Measurements from ENCODE around the gene PIK3R2. TPM values are rescaled to one million over a fixed set of nuclear protein-coding genes. Genes with fewer than 3 reads are reported as not detected.
"Not testable (repeated sequence)": the region's sequence is repeated elsewhere in the genome, so short reads cannot be mapped to it uniquely, and the experiment has no call there.

Gene PIK3R2
- 181 TPM for polyA plus RNA-seq (2012; ENCODE audit: insufficient read depth, insufficient read length, low read depth)

- DNase-seq = peak; percentile 99
- Histone ChIP-seq H3K36me3 (peaks cover 16% of the 10 kb centered on the region), H3K4me3 (ENCODE audit: low read depth, low read length) (peak within 1 kb of the TSS; percentile 81), H3K4me1 (peaks cover 20% of the 10 kb centered on the region), H3K9me3 (no peaks in the 10 kb centered on the region), H3K27me3 (no peaks in the 10 kb centered on the region)
- TF ChIP-seq CTCF (IDR thresholded peaks at IDR 0.05; ENCODE audit: low read depth, low read length) = no peak
Measured at GRCh38 chr19:18152817-18153555, at the start of gene PIK3R2. Gene PIK3R2 (plus strand): TSS chr19:18153163. CDS start chr19:18155880, 2,717 bp downstream.

- 0 out of 2 replicates have a peak, but pooled peaks cover 3% of the 10 kb centered on the region for H3K4me1 ChIP-seq
- no peak for DNase-seq
- no peaks in the 10 kb centered on the region for H3K36me3 ChIP-seq
- H3K27me3 ChIP-seq = no peaks in the 10 kb centered on the region
- H3K4me3 ChIP-seq (ENCODE audit: low read depth, low read length) = peak overlapping the region; percentile 50
- no peak for TF ChIP-seq CTCF (IDR thresholded peaks at IDR 0.05; ENCODE audit: low read depth, low read length)
- H3K9me3 ChIP-seq = no peaks in the 10 kb centered on the region
Measured at GRCh38 chr19:18104793-18105131, 48.2 kb upstream of the PIK3R2 start.

- H3K27me3 ChIP-seq; H3K4me1 ChIP-seq; H3K36me3 ChIP-seq; H3K9me3 ChIP-seq; DNase-seq; H3K4me3 ChIP-seq (ENCODE audit: low read depth, low read length): not testable (repeated sequence)
Measured at GRCh38 chr19:18105259-18105658, 47.7 kb upstream of the PIK3R2 start.

- DNase-seq = no peak
- H3K4me1 ChIP-seq = no peaks in the 10 kb centered on the region
- no peak overlapping the region for H3K4me3 ChIP-seq (ENCODE audit: low read depth, low read length)
- no peaks in the 10 kb centered on the region for H3K36me3 ChIP-seq
- no peak for TF ChIP-seq CTCF (IDR thresholded peaks at IDR 0.05; ENCODE audit: low read depth, low read length)
- peaks cover 9% of the 10 kb centered on the region; the same call in 1 of the 2 replicates for H3K27me3 ChIP-seq
- H3K9me3 ChIP-seq = no peaks in the 10 kb centered on the region
Measured at GRCh38 chr19:18107235-18107634, 45.7 kb upstream of the PIK3R2 start.

- Histone ChIP-seq H3K9me3 (no peaks in the 10 kb centered on the region), H3K27me3 (peaks cover 9% of the 10 kb centered on the region; the same call in 1 of the 2 replicates), H3K4me3 (ENCODE audit: low read depth, low read length) (no peak overlapping the region), H3K4me1 (no peaks in the 10 kb centered on the region), H3K36me3 (no peaks in the 10 kb centered on the region)
- no peak for TF ChIP-seq CTCF (IDR thresholded peaks at IDR 0.05; ENCODE audit: low read depth, low read length)
- DNase-seq = no peak
Measured at GRCh38 chr19:18108897-18109296, 44.1 kb upstream of the PIK3R2 start.

GRCh38 chr19:18109341-18109732, 43.6 kb upstream of the PIK3R2 start:
- no peak for TF ChIP-seq CTCF (IDR thresholded peaks at IDR 0.05; ENCODE audit: low read depth, low read length)
- peak overlapping the region; percentile 64 for H3K4me3 ChIP-seq (ENCODE audit: low read depth, low read length)

More at GRCh38 chr19:18109341-18109732, 43.6 kb upstream of the PIK3R2 start:
- Histone ChIP-seq H3K4me1 (no peaks in the 10 kb centered on the region), H3K27me3 (peaks cover 9% of the 10 kb centered on the region; the same call in 1 of the 2 replicates), H3K36me3 (no peaks in the 10 kb centered on the region), H3K9me3 (no peaks in the 10 kb centered on the region)
- DNase-seq = no peak

Data from BE2C (cell line).